HepG2 (cell line): ENCODE data around the gene CIDEA. TPM values are rescaled to one million over a fixed set of nuclear protein-coding genes. Genes with fewer than 3 reads are reported as not detected.

Experiments
- ATAC-seq: fragments of 200-7000 bp; cut with Tn5 transposase; 3 replicates; pipeline ENCODE4 v1.9.1; 2020; ENCODE audit warnings: mild to moderate bottlenecking, moderate library complexity
- BruUV-seq: library from RNA; stranded (reverse); fragments of 400-500 nt; replicated peaks from 2 replicates; lab custom pipeline; 2021; lab: Mats Ljungman, UMichigan
- CTCF ChIA-PET: fragments of 300-600 bp; formaldehyde crosslinking; extraction: SDS; loops from one replicate; lab custom pipeline; 2021; ENCODE audit warnings: low total read pairs, inconsistent platforms, low intra/inter-chr PET ratio; lab: Yijun Ruan, JAX
- POLR2A ChIA-PET: fragments of 350-600 bp; sonication (Branson Sonifier 250); formaldehyde crosslinking; loops from one replicate; lab custom pipeline; 2020; ENCODE audit warnings: antibody characterized with exemption, inconsistent platforms; lab: Yijun Ruan, JAX
- DNase-seq: peaks from one replicate; pipeline ENCODE4 v3.0.0-alpha.2; 2015; ENCODE audit warnings: low spot score
- FAIRE-seq: peaks from 3 replicates; lab custom pipeline; 2011; peaks lifted over from hg19 to GRCh38; lab: Jason Lieb, UNC
- H2AFZ ChIP-seq: one replicate; pipeline ENCODE4 v1.6.1; 2011; ENCODE audit warnings: low read length, inconsistent platforms
- H3K27ac ChIP-seq: fragments of 300-600 bp; 3 replicates; pipeline ENCODE4 v1.8.0; 2011; ENCODE audit warnings: mixed run types, mild to moderate bottlenecking, mixed read lengths, low read length, inconsistent platforms; ENCODE audit not compliant: insufficient read depth; ENCODE audit errors: extremely low read length
- H3K27me3 ChIP-seq, 2 experiments: fragments of 200-600 bp in 1 of 2; 2 replicates in 1 of 2; 3 replicates in 1 of 2; pipeline versions ENCODE4 v1.6.0 to v1.8.0; 2011; ENCODE audit warnings: low read length in 2 of 2, mild to moderate bottlenecking in 2 of 2, moderate library complexity in 2 of 2, inconsistent platforms in 1 of 2; ENCODE audit not compliant: insufficient read depth in 2 of 2, control insufficient read depth in 1 of 2
- H3K36me3 ChIP-seq, 2 experiments: fragments of 200-600 bp in 1 of 2; replicated peaks in 1 of 2; 2 replicates in 1 of 2; 3 replicates in 1 of 2; pipeline versions ENCODE4 v1.5.1 to v1.8.0; 2011; ENCODE audit warnings: low read length in 2 of 2, inconsistent platforms in 1 of 2; ENCODE audit not compliant: insufficient read depth in 2 of 2, control insufficient read depth in 1 of 2
- H3K4me1 ChIP-seq: 2 replicates; pipeline ENCODE4 v1.5.1; 2012; ENCODE audit warnings: low read length, inconsistent platforms; ENCODE audit not compliant: insufficient read depth
- H3K4me2 ChIP-seq: 2 replicates; pipeline ENCODE4 v1.6.0; 2011; ENCODE audit warnings: low read depth, low read length, inconsistent platforms
- H3K4me3 ChIP-seq, 3 experiments: fragments of 200-600 bp in 1 of 3; sonication (generic), shearing (Covaris generic) in 1 of 3; replicated peaks in 1 of 3; 2 replicates each; pipeline ENCODE4 v1.5.1; 2011 to 2016; ENCODE audit warnings: low read length in 3 of 3, inconsistent platforms in 2 of 3, low read depth in 2 of 3, mild to moderate bottlenecking in 2 of 3, control low read depth in 1 of 3, mixed read lengths in 1 of 3; ENCODE audit not compliant: insufficient read depth in 1 of 3
- H3K79me2 ChIP-seq: one replicate; pipeline ENCODE4 v1.6.1; 2011; ENCODE audit warnings: low read length, inconsistent platforms; ENCODE audit not compliant: insufficient read depth
- H3K9ac ChIP-seq: 2 replicates; pipeline ENCODE4 v1.6.0; 2011; ENCODE audit warnings: mild to moderate bottlenecking, low read depth, low read length, inconsistent platforms; ENCODE audit not compliant: insufficient read depth
- H3K9me3 ChIP-seq: 2 replicates; pipeline ENCODE4 v1.5.1; 2012; ENCODE audit warnings: mild to moderate bottlenecking, low read length
- H4K20me1 ChIP-seq: 2 replicates; pipeline ENCODE4 v1.6.0; 2011; ENCODE audit warnings: inconsistent platforms, mild to moderate bottlenecking, low read length, moderate library complexity; ENCODE audit not compliant: insufficient read depth
- ATF7-NPFF ChIP-seq: sonication (generic); formaldehyde crosslinking; IDR thresholded peaks from 2 replicates; pipeline ENCODE4 v1.8.1; 2023; ENCODE audit warnings: mild to moderate bottlenecking, low read depth, missing genetic modification reagents, moderate library complexity
- EED ChIP-seq: sonication (generic); formaldehyde crosslinking; IDR thresholded peaks from 2 replicates; pipeline ENCODE4 v1.5.0; 2020; ENCODE audit warnings: mild to moderate bottlenecking, missing genetic modification reagents
- FOXK2 ChIP-seq: fragments of 450-650 bp; IDR thresholded peaks from 2 replicates; pipeline ENCODE4 v1.6.1; 2016
- KMT2B ChIP-seq: IDR thresholded peaks from 2 replicates; pipeline ENCODE4 v1.6.1; 2016; ENCODE audit warnings: missing genetic modification reagents, missing compliant biosample characterization
- SMARCC2 ChIP-seq: fragments of 450-650 bp; IDR thresholded peaks from 2 replicates; pipeline ENCODE4 v1.6.1; 2017; ENCODE audit warnings: antibody characterized with exemption, mild to moderate bottlenecking
- STAG1 ChIP-seq: sonication (generic); formaldehyde crosslinking; IDR thresholded peaks from 2 replicates; pipeline ENCODE4 v1.4.0; 2020; ENCODE audit warnings: missing genetic modification reagents
- SYNCRIP ChIP-seq: fragments of 200-400 bp; formaldehyde crosslinking; IDR thresholded peaks from 2 replicates; pipeline ENCODE4 v1.6.1; 2018; ENCODE audit warnings: mild to moderate bottlenecking, low read depth, low read length; ENCODE audit not compliant: insufficient read depth
- TAF1 ChIP-seq: sonication (generic); formaldehyde crosslinking; IDR thresholded peaks from 2 replicates; pipeline ENCODE4 v1.4.0; 2020; ENCODE audit warnings: missing genetic modification reagents
- TIGD3 ChIP-seq: sonication (generic); formaldehyde crosslinking; IDR thresholded peaks from 2 replicates; pipeline ENCODE4 v1.5.1; 2020; ENCODE audit warnings: mild to moderate bottlenecking, missing genetic modification reagents, borderline replicate concordance
- ZMYM3 ChIP-seq: sonication (generic); formaldehyde crosslinking; IDR thresholded peaks from 2 replicates; pipeline ENCODE4 v1.5.1; 2020; ENCODE audit warnings: mild to moderate bottlenecking, missing genetic modification reagents
- ZNF687 ChIP-seq: sonication (generic); formaldehyde crosslinking; IDR thresholded peaks from 2 replicates; pipeline ENCODE4 v1.5.1; 2020; ENCODE audit warnings: mild to moderate bottlenecking, missing genetic modification reagents, moderate library complexity
- ZNF879 ChIP-seq: sonication (generic); formaldehyde crosslinking; IDR thresholded peaks from 2 replicates; pipeline ENCODE4 v1.8.1; 2023; ENCODE audit warnings: missing genetic modification reagents
- ZSCAN31 ChIP-seq: sonication (generic); formaldehyde crosslinking; IDR thresholded peaks from 2 replicates; pipeline ENCODE4 v1.5.0; 2020; ENCODE audit warnings: low read depth, mild to moderate bottlenecking, missing genetic modification reagents
- WGBS: methylation state at CpG from one replicate; pipeline ENCODE4 v1.1.6; 2017; ENCODE audit warnings: low lambda C conversion rate; 5-methylcytosine and 5-hydroxymethylcytosine counted together
- in situ Hi-C: cut with HindIII; loops from 2 replicates; pipeline ENCODE4 v1.10.0; 2017; ENCODE audit warnings: low pct_unique_long_range_greater_than_20kb; ENCODE audit not compliant: extremely low pct_ligation_motif_present
- intact Hi-C: fragments of 100-400 bp; cut with micrococcal nuclease; formaldehyde crosslinking; loops from one replicate; pipeline ENCODE4 v1.10.0; 2022; ENCODE audit not compliant: unreplicated experiment
- polyA plus RNA-seq, 8 experiments: library from polyadenylated mRNA; depleted of rRNA in 3 of 8; stranded (reverse) in 7 of 8; unstranded in 1 of 8; fragments of >200 nt; fragmentation: Illumina TruSeq in 4 of 8; extraction: Trizol in 4 of 8; gene quantifications; 2 replicates each; pipeline versions ENCODE4 v1.2.1 to v1.2.3, GENCODE V29; 2011 to 2016; ENCODE audit warnings: low read depth in 4 of 8, missing spikeins in 1 of 8, mixed read lengths in 1 of 8; ENCODE audit not compliant: insufficient read depth in 1 of 8
- total RNA-seq, 5 experiments: library from RNA; depleted of rRNA; stranded (reverse); fragments of >200 nt; fragmentation: Illumina TruSeq; extraction: Trizol; gene quantifications; 2 replicates each; pipeline ENCODE4 v1.2.3, GENCODE V29; 2016; ENCODE audit warnings: low read depth in 1 of 5
- TF ChIP-seq, protein P1 (sequence below): IDR thresholded peaks from 2 replicates; pipeline ENCODE4 v1.6.1; 2016
- TF ChIP-seq, protein P2 (sequence below): IDR thresholded peaks from 2 replicates; pipeline ENCODE4 v1.6.1; 2016; ENCODE audit warnings: control low read depth
- TF ChIP-seq, protein P3 (sequence below): IDR thresholded peaks from 2 replicates; pipeline ENCODE4 v1.6.1; 2012; ENCODE audit warnings: low read depth, low read length, improper control_type of control experiment

CIDEA gene
- total and polyA plus RNA-seq, 2 of the 13 experiments (the other 11 are each of a cell fraction or from before 2014, with no cell fraction given) = not detected

- Histone ChIP-seq H4K20me1 (no peaks in the 10 kb centered on the region), H3K27me3 (peaks cover 6 to 43% of the 10 kb centered on the region in 2 experiments), H3K4me3 (peak within 1 kb of the TSS; percentile 69 to 75 (median 70)), H2AFZ (no peak within 1 kb of the TSS), H3K79me2 (no peaks in the 10 kb centered on the region), H3K9me3 (no peaks in the 10 kb centered on the region), H3K4me2 (peak within 1 kb of the TSS; percentile 88), H3K9ac (peak within 1 kb of the TSS; percentile 54), H3K36me3 (0 out of 5 replicates have a peak, but pooled peaks cover 0 to 5% of the 10 kb centered on the region in 2 experiments), H3K27ac (no peak within 1 kb of the TSS), H3K4me1 (peaks cover 39% of the 10 kb centered on the region)
- DNase-seq (no peak), FAIRE-seq (no peak), ATAC-seq (peak; percentile 46)
- WGBS = 42% methylated on average over 12 of the region's 88 CpGs
- CTCF ChIA-PET = interaction anchor here (1.5 kb wide), 1 partner anchor 36 kb away, joined by 5 read pairs; no protein-coding TSS in a partner anchor
- BruUV-seq = no TSS peak
- POLR2A ChIA-PET = interaction anchor here (1.6 to 3.1 kb wide), 2 partner anchors 29 to 69 kb away, joined by 4 to 7 read pairs; partner anchors contain the start of gene AFG3L2
- intact Hi-C loops = loop anchor here (5.0 kb wide), 1 partner anchor 36 kb away; no protein-coding TSS in a partner anchor
- in situ Hi-C loops = no loop called here
- no peak for TF ChIP-seq STAG1 (CRISPR knock-in tag)
- TF ChIP-seq, protein P1, sequence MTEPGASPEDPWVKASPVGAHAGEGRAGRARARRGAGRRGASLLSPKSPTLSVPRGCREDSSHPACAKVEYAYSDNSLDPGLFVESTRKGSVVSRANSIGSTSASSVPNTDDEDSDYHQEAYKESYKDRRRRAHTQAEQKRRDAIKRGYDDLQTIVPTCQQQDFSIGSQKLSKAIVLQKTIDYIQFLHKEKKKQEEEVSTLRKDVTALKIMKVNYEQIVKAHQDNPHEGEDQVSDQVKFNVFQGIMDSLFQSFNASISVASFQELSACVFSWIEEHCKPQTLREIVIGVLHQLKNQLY (CRISPR knock-in tag) = no peak
- TF ChIP-seq TIGD3 = no peak
- TF ChIP-seq SMARCC2 = no peak
- TF ChIP-seq FOXK2 = no peak
- TF ChIP-seq, protein P2, sequence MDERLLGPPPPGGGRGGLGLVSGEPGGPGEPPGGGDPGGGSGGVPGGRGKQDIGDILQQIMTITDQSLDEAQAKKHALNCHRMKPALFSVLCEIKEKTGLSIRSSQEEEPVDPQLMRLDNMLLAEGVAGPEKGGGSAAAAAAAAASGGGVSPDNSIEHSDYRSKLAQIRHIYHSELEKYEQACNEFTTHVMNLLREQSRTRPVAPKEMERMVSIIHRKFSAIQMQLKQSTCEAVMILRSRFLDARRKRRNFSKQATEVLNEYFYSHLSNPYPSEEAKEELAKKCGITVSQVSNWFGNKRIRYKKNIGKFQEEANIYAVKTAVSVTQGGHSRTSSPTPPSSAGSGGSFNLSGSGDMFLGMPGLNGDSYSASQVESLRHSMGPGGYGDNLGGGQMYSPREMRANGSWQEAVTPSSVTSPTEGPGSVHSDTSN (CRISPR knock-in tag) = no peak
- peak; percentile 41; the same call in 1 of the 2 replicates for TF ChIP-seq TAF1 (CRISPR knock-in tag)
- TF ChIP-seq ZSCAN31 = no peak
- TF ChIP-seq ZNF687 (CRISPR knock-in tag) = no peak
- TF ChIP-seq, protein P3, sequence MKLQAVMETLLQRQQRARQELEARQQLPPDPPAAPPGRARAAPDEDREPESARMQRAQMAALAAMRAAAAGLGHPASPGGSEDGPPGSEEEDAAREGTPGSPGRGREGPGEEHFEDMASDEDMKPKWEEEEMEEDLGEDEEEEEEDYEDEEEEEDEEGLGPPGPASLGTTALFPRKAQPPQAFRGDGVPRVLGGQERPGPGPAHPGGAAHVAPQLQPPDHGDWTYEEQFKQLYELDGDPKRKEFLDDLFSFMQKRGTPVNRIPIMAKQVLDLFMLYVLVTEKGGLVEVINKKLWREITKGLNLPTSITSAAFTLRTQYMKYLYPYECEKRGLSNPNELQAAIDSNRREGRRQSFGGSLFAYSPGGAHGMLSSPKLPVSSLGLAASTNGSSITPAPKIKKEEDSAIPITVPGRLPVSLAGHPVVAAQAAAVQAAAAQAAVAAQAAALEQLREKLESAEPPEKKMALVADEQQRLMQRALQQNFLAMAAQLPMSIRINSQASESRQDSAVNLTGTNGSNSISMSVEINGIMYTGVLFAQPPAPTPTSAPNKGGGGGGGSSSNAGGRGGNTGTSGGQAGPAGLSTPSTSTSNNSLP = no peak
- TF ChIP-seq ZMYM3 (CRISPR knock-in tag) = no peak
- no peak for TF ChIP-seq ATF7-NPFF (CRISPR knock-in tag)
- TF ChIP-seq ZNF879 (CRISPR knock-in tag) = no peak
- TF ChIP-seq SYNCRIP = no peak
- TF ChIP-seq EED (CRISPR knock-in tag) = no peak
- TF ChIP-seq KMT2B (CRISPR knock-in tag) = no peak
These were observed 53.7 kb downstream of the CIDEA start, which contains the start of gene TUBB6 for GRCh38 chr18:12307701-12308385. TUBB6 (plus strand) TSS chr18:12308241; CDS start chr18:12308293, 52 bp downstream.
